GM19099 (cell line): ENCODE data around the gene CCDC196.

ENCODE experiments used
- POLR2A ChIP-seq: IDR thresholded peaks from 3 replicates; pipeline ENCODE4 v1.6.1; 2011; ENCODE audit warnings: low read depth; ENCODE audit not compliant: insufficient read length; ENCODE audit errors: extremely low read depth

Gene CCDC196

GRCh38 chr14:66485910-66486421 lies at the start of gene CCDC196:
TSS of gene CCDC196 (plus strand) at chr14:66486371. CDS start at chr14:66486503, 132 bp downstream.
- TF ChIP-seq POLR2A = no peak

DNA sequence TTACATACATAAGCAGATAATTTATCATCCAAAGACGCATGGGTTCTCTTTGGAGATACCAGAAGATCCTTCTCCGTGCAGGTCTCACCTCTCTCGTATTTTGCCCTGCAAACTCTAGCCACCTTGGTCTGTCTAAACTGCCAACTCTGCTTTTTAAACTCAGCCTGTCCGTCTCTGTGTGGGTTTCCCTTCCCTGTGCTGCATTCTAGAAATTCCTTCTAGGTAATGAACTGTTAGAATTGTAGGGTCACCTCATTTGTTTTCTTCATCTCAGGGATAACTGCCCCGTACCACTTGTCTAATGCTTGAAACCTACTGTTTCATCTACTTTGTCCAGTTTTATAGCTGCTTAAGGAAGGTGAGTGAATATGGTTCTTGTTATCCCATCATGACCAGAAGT lies 45.4 kb upstream of the CCDC196 start:
- TF ChIP-seq POLR2A = no peak

DNA sequence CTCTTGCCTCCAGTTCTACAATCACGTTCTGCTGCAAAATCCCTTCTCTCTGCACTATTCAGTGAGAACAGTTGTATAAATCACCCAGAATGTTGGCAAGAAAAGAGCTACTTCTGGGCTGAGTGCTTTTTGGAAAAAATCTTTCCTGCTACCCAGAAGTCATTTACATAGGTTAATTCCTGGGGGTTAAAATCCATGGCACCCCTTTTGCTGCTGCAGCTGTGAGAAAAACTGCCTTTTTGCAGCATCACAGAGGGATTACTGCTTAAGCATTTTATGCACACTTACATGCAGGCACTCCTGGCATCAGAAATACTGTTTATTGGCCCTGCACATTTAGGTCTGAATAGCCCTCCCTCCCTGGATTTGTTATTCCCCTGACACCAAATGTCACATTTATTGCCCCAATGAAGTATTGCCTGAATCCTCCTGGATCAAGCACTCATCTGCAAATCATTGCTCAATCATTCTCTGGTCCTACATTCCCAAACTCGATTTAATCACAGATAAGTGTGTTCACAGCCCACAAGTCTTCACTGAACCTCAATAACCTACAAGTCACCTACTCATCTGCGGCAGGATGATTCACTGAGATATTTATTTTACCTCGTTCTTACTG lies 43.1 kb upstream of the CCDC196 start:
- TF ChIP-seq POLR2A = no peak

- TF ChIP-seq POLR2A = no peak
Measured at GRCh38 chr14:66443785-66444184, 42.4 kb upstream of the CCDC196 start.

DNA sequence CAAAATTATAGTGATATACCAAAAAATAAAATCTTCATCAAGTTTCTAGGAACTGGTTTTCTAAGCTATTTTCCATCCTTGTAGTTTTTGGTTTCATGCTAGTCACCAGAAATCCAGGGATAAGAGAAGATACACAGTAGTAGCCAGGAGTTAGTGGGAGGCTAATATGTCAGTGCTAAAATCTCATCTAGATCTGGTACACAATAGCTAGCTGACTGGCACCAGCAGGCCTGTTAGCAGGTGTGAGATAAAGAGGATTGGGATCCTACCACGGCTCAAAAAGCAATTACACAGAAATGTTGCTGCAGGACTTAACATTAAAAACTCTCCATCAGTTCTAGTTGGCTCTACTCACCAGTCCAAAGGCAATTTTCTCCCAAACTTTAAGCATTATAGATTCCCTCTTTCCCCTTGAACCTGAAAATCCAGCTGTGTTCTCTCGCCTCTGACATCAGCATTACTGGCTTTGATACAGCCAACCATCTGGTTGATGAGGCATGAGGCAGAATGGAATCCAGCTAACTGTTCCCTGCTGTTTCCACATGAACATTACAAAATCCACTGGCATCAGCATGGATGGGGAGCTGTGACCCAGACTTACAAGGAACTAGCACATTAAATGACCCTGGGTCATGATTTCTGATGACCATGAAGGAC lies 41.8 kb upstream of the CCDC196 start:
- no peak for TF ChIP-seq POLR2A

DNA sequence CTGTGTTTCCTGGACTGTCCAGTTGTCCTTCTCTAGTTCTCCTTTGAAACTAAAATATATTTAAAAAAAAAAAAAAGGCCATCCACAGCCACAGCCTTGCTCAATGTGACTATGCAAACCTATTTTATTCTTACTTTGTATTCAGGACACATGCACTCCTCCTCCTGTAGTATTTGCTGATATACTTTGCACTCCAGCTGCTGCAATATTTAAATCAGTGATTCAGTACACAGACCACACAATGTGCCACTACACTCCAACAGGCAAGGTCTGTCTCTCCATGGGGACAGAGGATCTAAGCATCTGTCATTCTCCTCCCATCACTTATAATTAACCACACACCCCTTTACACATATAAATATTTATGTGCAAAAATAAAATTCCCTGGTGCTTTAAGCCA lies 40.2 kb upstream of the CCDC196 start:
- no peak for TF ChIP-seq POLR2A

GRCh38 chr14:66453469-66453868 lies 32.7 kb upstream of the CCDC196 start:
- no peak for TF ChIP-seq POLR2A

DNA sequence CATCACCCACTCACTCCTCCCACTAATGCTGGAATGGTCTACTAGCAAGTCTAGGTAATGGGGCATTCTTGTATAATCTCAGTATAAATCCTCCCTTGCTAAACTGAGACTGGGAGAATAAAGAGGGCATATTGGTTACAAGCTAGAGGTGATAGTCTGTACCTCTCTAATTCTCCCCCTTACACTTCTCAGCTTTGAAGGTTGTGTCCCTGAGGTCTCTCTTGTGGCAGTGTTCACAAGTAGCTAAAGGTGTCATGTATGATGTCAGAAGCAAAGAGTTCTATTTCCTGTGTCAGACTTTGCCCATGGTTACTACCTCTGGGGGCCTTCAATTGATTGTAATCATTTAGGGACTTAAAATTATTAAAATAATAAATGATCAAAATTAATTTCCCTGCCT lies 26.6 kb upstream of the CCDC196 start:
- no peak for TF ChIP-seq POLR2A

DNA sequence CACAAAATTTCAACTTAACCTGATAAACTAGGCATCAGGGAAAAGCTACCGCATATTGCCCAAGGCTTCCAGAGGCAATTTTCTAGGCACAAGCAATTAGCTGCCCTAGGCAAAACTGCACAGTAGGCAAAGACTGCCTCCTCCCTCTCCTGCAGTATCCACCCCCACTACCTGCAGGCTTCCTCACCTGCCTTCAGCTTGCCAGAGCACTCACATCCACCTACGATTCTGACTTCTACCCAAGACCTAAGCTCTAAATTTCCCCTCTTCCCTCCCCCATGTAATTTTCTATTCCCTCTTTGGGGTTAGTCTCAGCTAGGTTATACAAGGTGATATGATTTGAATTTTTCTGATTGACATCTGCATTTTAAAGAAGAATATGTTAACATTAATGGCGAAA lies 21.9 kb upstream of the CCDC196 start:
- no peak for TF ChIP-seq POLR2A

DNA sequence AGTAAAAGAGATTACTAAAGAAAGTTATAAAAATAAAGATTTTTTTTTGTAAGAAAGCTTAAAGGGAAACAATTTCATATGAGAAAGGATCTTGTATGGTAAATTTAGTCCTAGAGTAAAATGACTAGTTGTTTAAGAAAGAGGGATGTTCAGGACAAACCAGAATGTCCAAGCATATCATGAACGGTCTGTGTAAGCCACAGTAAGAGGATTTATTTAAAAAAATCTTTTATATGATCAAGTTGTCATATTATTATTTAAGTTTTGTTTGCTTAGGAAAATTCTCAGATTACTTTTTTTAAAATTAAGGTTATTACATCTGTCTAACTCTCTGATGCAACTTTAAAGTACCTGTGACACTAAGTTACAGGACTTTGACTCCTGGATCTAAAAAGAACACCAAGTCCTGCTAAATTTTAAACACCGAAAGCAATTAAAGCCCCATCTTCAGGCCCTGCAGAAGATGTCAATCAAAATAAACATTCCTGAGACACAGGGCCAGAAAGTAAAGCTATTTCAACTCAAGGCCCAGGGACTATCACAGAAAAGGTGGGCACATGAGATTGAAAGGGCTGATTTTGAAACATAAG lies 17.3 kb upstream of the CCDC196 start:
- no peak for TF ChIP-seq POLR2A

DNA sequence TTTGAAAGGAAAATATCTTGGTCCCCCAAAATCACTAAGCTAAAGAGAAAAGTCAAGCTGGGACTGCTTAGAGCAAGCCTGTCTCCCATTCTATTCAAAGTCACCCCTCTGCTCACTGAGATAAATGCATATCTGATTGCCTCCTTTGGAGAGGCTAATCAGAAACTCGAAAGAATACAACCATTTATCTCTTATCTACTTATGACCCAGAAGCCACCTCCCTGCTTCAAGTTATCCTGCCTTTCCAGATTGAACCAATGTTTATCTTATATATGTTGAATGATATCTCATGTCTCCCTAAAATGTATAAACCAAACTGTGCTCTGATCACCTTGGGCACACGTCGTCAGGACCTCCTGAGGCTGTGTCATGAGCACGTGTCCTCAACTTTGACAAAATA lies 14.6 kb upstream of the CCDC196 start:
- no peak for TF ChIP-seq POLR2A

DNA sequence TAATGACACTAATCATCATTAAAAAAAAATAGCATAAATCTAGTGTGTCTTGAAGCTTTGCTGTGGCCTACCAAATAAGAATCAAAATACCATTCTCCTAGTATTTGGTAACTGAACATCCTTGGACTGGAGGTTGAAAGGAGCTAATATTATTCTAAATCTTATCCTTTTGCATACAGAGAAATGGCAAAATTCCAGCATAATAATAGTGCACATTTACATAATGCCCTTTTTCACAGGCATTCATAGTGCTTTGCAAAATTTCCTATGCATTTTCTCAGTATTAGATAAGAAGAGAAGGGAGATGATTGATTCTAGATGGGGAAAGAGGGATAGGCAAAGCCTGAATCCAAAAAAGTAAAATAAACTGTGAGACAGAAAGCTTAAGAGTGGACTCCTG lies 13.9 kb upstream of the CCDC196 start:
- TF ChIP-seq POLR2A = no peak

- TF ChIP-seq POLR2A = no peak
Measured at GRCh38 chr14:66473223-66473622, 12.9 kb upstream of the CCDC196 start.

- no peak for TF ChIP-seq POLR2A
Measured at GRCh38 chr14:66476964-66477363, 9.2 kb upstream of the CCDC196 start.

DNA sequence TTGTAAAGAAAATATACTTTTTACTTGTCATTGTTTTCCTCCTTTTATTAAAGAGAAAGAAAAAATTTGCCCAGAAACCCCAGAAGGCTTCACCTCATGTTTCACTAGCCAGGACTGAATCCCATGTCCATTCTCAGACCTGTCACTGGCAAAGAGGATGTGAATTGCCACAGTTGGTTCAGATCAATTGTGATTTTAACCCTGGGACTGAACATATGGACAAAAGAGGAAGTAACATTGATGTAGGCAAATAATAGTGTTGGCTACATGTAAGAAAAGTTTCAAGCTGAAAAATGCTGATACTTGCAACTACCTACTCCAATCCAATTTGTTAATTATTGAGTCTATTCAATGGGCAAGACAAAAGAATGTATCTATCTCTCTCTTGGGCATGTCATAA lies 8.6 kb upstream of the CCDC196 start:
- TF ChIP-seq POLR2A = no peak

GRCh38 chr14:66482873-66483272 lies 3.3 kb upstream of the CCDC196 start:
- TF ChIP-seq POLR2A = no peak
